GM12878 (cell line): ENCODE results near the gene NTF3. TPM values are rescaled to one million over a fixed set of nuclear protein-coding genes. Genes with fewer than 3 reads are reported as not detected.

Experiments
- ATAC-seq: fragments of 200-7000 bp; cut with Tn5 transposase; 3 replicates; pipeline ENCODE4 v1.9.1; 2020; ENCODE audit warnings: mild to moderate bottlenecking, moderate library complexity
- BruUV-seq: library from RNA; stranded (reverse); fragments of 400-500 nt; replicated peaks from 2 replicates; lab custom pipeline; 2021; lab: Mats Ljungman, UMichigan
- CTCF ChIA-PET: fragments of 300-600 bp; sonication (Branson Sonifier 250); formaldehyde crosslinking; extraction: SDS; loops from one replicate; lab custom pipeline; 2021; ENCODE audit warnings: inconsistent platforms; lab: Yijun Ruan, JAX
- POLR2A ChIA-PET: fragments of 350-600 bp; formaldehyde crosslinking; extraction: SDS; loops from one replicate; lab custom pipeline; 2021; ENCODE audit warnings: inconsistent platforms; lab: Charles Lee
- RAD21 ChIA-PET: fragments of 300-600 bp; sonication (Branson Sonifier 250); formaldehyde crosslinking; loops from one replicate; lab custom pipeline; 2023; ENCODE audit warnings: antibody characterized with exemption; ENCODE audit not compliant: unreplicated experiment; lab: Charles Lee
- SMC1A ChIA-PET: fragments of 300-600 bp; sonication (Branson Sonifier 250); formaldehyde crosslinking; loops from one replicate; lab custom pipeline; 2023; ENCODE audit not compliant: unreplicated experiment, uncharacterized antibody; lab: Charles Lee
- DNase-seq: peaks from one replicate; pipeline ENCODE4 v3.0.0-alpha.2; 2011; ENCODE audit warnings: low read depth, low spot score
- FAIRE-seq: peaks from 3 replicates; lab custom pipeline; 2011; peaks lifted over from hg19 to GRCh38; lab: Jason Lieb, UNC
- H2AFZ ChIP-seq: 2 replicates; pipeline ENCODE4 v1.6.0; 2011; ENCODE audit warnings: low read depth, low read length, control low read depth; ENCODE audit not compliant: control insufficient read depth
- H3K27ac ChIP-seq: 2 replicates; pipeline ENCODE4 v1.5.1; 2011; ENCODE audit warnings: control low read depth; ENCODE audit not compliant: control insufficient read depth, insufficient read depth
- H3K27me3 ChIP-seq, 2 experiments: replicated peaks in 1 of 2; 2 replicates each; pipeline versions ENCODE4 v1.6.0 to v1.6.1; 2011; ENCODE audit warnings: low read length in 1 of 2; ENCODE audit not compliant: control insufficient read depth in 2 of 2, insufficient read depth in 2 of 2
- H3K36me3 ChIP-seq, 2 experiments: 2 replicates each; pipeline ENCODE4 v1.5.1; 2011; ENCODE audit warnings: low read length in 1 of 2; ENCODE audit not compliant: control insufficient read depth in 2 of 2, insufficient read depth in 2 of 2
- H3K4me1 ChIP-seq: 2 replicates; pipeline ENCODE4 v1.6.1; 2011; ENCODE audit warnings: mild to moderate bottlenecking, low read length, moderate library complexity, mixed read lengths; ENCODE audit not compliant: control insufficient read depth, insufficient read depth
- H3K4me2 ChIP-seq: 2 replicates; pipeline ENCODE4 v1.6.0; 2011; ENCODE audit warnings: control low read depth; ENCODE audit not compliant: control insufficient read depth, insufficient read depth
- H3K4me3 ChIP-seq: fragments of 200-600 bp; sonication (generic); 2 replicates; pipeline ENCODE4 v1.5.1; 2016
- H3K79me2 ChIP-seq: 2 replicates; pipeline ENCODE4 v1.6.0; 2011; ENCODE audit warnings: low read length; ENCODE audit not compliant: control insufficient read depth, insufficient read depth
- H3K9ac ChIP-seq: 2 replicates; pipeline ENCODE4 v1.8.0; 2011; ENCODE audit warnings: low read length, control low read depth, mixed read lengths; ENCODE audit not compliant: control insufficient read depth, insufficient read depth
- H3K9me3 ChIP-seq: replicated peaks from 3 replicates; pipeline ENCODE4 v1.5.1; 2011; ENCODE audit warnings: mild to moderate bottlenecking, low read length; ENCODE audit not compliant: control insufficient read depth, insufficient read depth
- H4K20me1 ChIP-seq: 2 replicates; pipeline ENCODE4 v1.6.0; 2011; ENCODE audit not compliant: control insufficient read depth, insufficient read depth
- BACH1 ChIP-seq: fragments of 450-650 bp; IDR thresholded peaks from 2 replicates; pipeline ENCODE4 v1.6.1; 2017; ENCODE audit warnings: mild to moderate bottlenecking, borderline replicate concordance
- CBX5 ChIP-seq: sonication (generic); IDR thresholded peaks from 2 replicates; pipeline ENCODE4 v1.6.1; 2016; ENCODE audit warnings: low read depth, moderate library complexity, mild to moderate bottlenecking, inconsistent platforms
- CEBPB ChIP-seq, 2 experiments: fragments of 150-350 bp in 1 of 2; IDR thresholded peaks; 2 replicates each; pipeline ENCODE4 v1.6.1; 2012 to 2014; ENCODE audit warnings: low read depth in 2 of 2, low read length in 2 of 2, borderline replicate concordance in 1 of 2, inconsistent platforms in 1 of 2
- DPF2 ChIP-seq: fragments of 450-650 bp; IDR thresholded peaks from 2 replicates; pipeline ENCODE4 v1.6.1; 2017; ENCODE audit warnings: mild to moderate bottlenecking
- KAT2A ChIP-seq: conservative IDR thresholded peaks from 2 replicates; pipeline ENCODE4 v1.6.1; 2011; ENCODE audit warnings: low read depth, low read length; ENCODE audit not compliant: control insufficient read depth
- NKRF ChIP-seq: fragments of 450-650 bp; conservative IDR thresholded peaks from 2 replicates; pipeline ENCODE4 v1.6.1; 2017; ENCODE audit warnings: mild to moderate bottlenecking, moderate library complexity
- NR2C1 ChIP-seq: fragments of 450-650 bp; IDR thresholded peaks from 2 replicates; pipeline ENCODE4 v1.6.1; 2017; ENCODE audit warnings: antibody characterized with exemption, mild to moderate bottlenecking, moderate library complexity
- TAF1 ChIP-seq: IDR thresholded peaks from 2 replicates; pipeline ENCODE4 v1.6.1; 2011; ENCODE audit warnings: mild to moderate bottlenecking, low read depth, low read length, borderline replicate concordance
- TBL1XR1 ChIP-seq: IDR thresholded peaks from 2 replicates; pipeline ENCODE4 v1.6.1; 2012; ENCODE audit warnings: low read depth, low read length, improper control_type of control experiment
- YBX1 ChIP-seq: fragments of 450-650 bp; IDR thresholded peaks from 2 replicates; pipeline ENCODE4 v1.6.1; 2016; ENCODE audit warnings: antibody characterized with exemption
- ZNF207 ChIP-seq: fragments of 450-650 bp; IDR thresholded peaks from 2 replicates; pipeline ENCODE4 v1.6.1; 2014; ENCODE audit warnings: antibody characterized with exemption, mild to moderate bottlenecking, borderline replicate concordance
- ZNF274 ChIP-seq: IDR thresholded peaks from one replicate; pipeline ENCODE4 v1.8.0; 2011; ENCODE audit not compliant: insufficient read length, insufficient read depth
- WGBS: methylation state at CpG from one replicate; pipeline ENCODE4 v1.1.6; 2016; ENCODE audit warnings: low lambda C conversion rate; ENCODE audit not compliant: insufficient replicate concordance, insufficient coverage; ENCODE audit errors: missing lambda C conversion rate; 5-methylcytosine and 5-hydroxymethylcytosine counted together
- in situ Hi-C: fragments of 300-500 bp; cut with MboI; formaldehyde crosslinking; loops from 9 replicates; pipeline ENCODE4 v1.14.3; 2018; ENCODE audit warnings: mixed read lengths
- intact Hi-C: fragments of 100-400 bp; cut with micrococcal nuclease; formaldehyde crosslinking; loops from one replicate; pipeline ENCODE4 v1.14.2; 2022; ENCODE audit not compliant: unreplicated experiment
- polyA plus RNA-seq, 11 experiments: library from polyadenylated mRNA; depleted of rRNA in 4 of 11; unstranded in 6 of 11; stranded (reverse) in 5 of 11; fragments of >200 nt; fragmentation: Nextera tagmentation in 4 of 11; fragmentation: Illumina TruSeq in 1 of 11; extraction: Ambion mirVana in 4 of 11; extraction: Trizol in 1 of 11; gene quantifications; 1 replicate in 1 of 11; 2 replicates in 10 of 11; pipeline versions ENCODE4 v1.2.1 to v1.2.3, GENCODE V29; 2011 to 2016; ENCODE audit warnings: inconsistent platforms in 2 of 11, missing spikeins in 2 of 11, low read depth in 1 of 11
- total RNA-seq, 4 experiments: library from RNA; depleted of rRNA in 3 of 4; stranded (reverse); fragments of >200 nt in 3 of 4; fragmentation: Illumina TruSeq in 1 of 4; extraction: Trizol in 1 of 4; gene quantifications; 2 replicates each; pipeline versions ENCODE4 v1.2.1 to v1.2.3, GENCODE V29; 2013 to 2021

NTF3 gene
- total and polyA plus RNA-seq, 10 of the 15 experiments (the other 5 are each of a cell fraction or from before 2014, with no cell fraction given) = 0.07 TPM; not detected in 9

- CTCF ChIA-PET = no interaction called here
- no peaks in the 10 kb centered on the region for H3K79me2 ChIP-seq
- no peak for FAIRE-seq
- SMC1A ChIA-PET = no interaction called here
- H3K36me3 ChIP-seq = no peaks in the 10 kb centered on the region
- H3K9me3 ChIP-seq = no peaks in the 10 kb centered on the region
- no peaks in the 10 kb centered on the region for H4K20me1 ChIP-seq
- WGBS = under 1% methylated on average over 6 of the region's 6 CpGs
- POLR2A ChIA-PET = no interaction called here
- H3K4me2 ChIP-seq = no peak overlapping the region
- no TSS peak for BruUV-seq
- no peak for ATAC-seq
- H3K4me1 ChIP-seq = no peaks in the 10 kb centered on the region
- H3K27ac ChIP-seq = no peak overlapping the region
- RAD21 ChIA-PET = no interaction called here
- TF ChIP-seq YBX1 (no peak), ZNF207 (no peak), BACH1 (no peak), ZNF274 (no peak), CEBPB (IDR thresholded peaks at IDR 0.05; ENCODE audit: borderline replicate concordance in 1 of 2, low read depth in 2 of 2, low read length in 2 of 2) (no peak), TBL1XR1 (no peak), NKRF (no peak), NR2C1 (no peak), DPF2 (no peak), TAF1 (no peak), CBX5 (no peak), KAT2A (no peak)
- no peaks in the 10 kb centered on the region for H3K27me3 ChIP-seq
- no peak overlapping the region for H3K4me3 ChIP-seq
- in situ Hi-C loops = no loop called here
- DNase-seq = no peak
- H3K9ac ChIP-seq = no peak overlapping the region
- intact Hi-C loops = no loop called here
- H2AFZ ChIP-seq = no peak overlapping the region
Observed at GRCh38 chr12:5390174-5390799, 41.6 kb upstream of the NTF3 start.
